Stimulated activated CD8-positive, alpha-beta memory T cell treated with anti-CD3 and anti-CD28 coated beads, Interleukin-7, amount 100 ng/mL, for 4 hours (primary cell): ENCODE results near the gene OR4F17.
"Not testable (repeated sequence)": the region's sequence is repeated elsewhere in the genome, so short reads cannot be mapped to it uniquely, and the experiment has no call there.

ENCODE experiments used
- DNase-seq, 2 donors: peaks; one replicate each; pipeline ENCODE4 v3.0.0-alpha.2; 2020; ENCODE audit warnings: low read depth in 2 of 2

OR4F17 gene

GRCh38 chr19:106804-107203 lies at the start of gene OR4F17:
OR4F17 (plus strand) TSS chr19:107104; CDS start chr19:110679, 3,575 bp downstream.
- DNase-seq = not testable (repeated sequence)

GRCh38 chr19:70793-71192 lies 36.1 kb upstream of the OR4F17 start:
- peak in 1 of 2 donors; percentile 64 for DNase-seq

GRCh38 chr19:82864-83263 lies 24.0 kb upstream of the OR4F17 start:
- not testable (repeated sequence) for DNase-seq

- DNase-seq = not testable (repeated sequence)
Observed at GRCh38 chr19:83626-84025, 23.3 kb upstream of the OR4F17 start.

GRCh38 chr19:90678-91077 lies 16.2 kb upstream of the OR4F17 start:
- DNase-seq = not testable (repeated sequence)

- not testable (repeated sequence) for DNase-seq
Observed at GRCh38 chr19:94794-95193, 12.1 kb upstream of the OR4F17 start.

GRCh38 chr19:97647-98046 lies 9.3 kb upstream of the OR4F17 start:
- DNase-seq = not testable (repeated sequence)

GRCh38 chr19:120443-121140 lies 13.7 kb downstream of the OR4F17 start:
- not testable (repeated sequence) for DNase-seq
